ENCODE measurements around the gene TFCP2. TPM values are rescaled to one million over a fixed set of nuclear protein-coding genes. Genes with fewer than 3 reads are reported as not detected.

The TFCP2 gene
- polyA plus RNA-seq, 1 donor (not counting 4 experiments of a cell fraction or from before 2014, with no cell fraction given): 27.2 TPM

DNA sequence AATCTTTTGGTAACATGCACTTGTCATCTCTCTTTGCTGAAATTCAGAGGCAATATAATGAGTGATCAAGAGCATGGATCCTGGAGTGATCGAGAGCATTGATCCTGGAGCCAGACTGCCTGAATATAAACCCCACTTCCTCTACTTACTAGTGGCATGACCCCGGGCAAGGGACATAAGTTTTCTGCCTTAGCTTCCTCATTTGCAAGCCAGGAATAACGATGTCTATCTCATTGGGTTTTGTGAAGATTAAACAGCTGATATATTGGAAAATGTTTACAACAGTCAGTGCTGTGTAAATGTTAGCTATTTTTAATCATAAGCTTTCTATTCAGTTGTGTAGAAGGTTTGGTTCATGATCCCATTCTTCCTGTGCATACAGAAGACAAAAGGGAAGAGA, 87.2 kb downstream of the TFCP2 start:
- H3K9me1 ChIP-seq (ENCODE audit: control insufficient read depth, extremely low read depth, insufficient read depth, low read length): peaks cover 3% of the 10 kb centered on the region
- H3K4me3 ChIP-seq (ENCODE audit: control insufficient read depth in 2 of 3, extremely low read depth in 1 of 3, insufficient read depth in 2 of 3, low read depth in 1 of 3, low read length in 3 of 3): no peak overlapping the region
- H3K27ac ChIP-seq (ENCODE audit: control insufficient read depth, insufficient read depth, low read length): no peak overlapping the region
- TF ChIP-seq, protein P1, sequence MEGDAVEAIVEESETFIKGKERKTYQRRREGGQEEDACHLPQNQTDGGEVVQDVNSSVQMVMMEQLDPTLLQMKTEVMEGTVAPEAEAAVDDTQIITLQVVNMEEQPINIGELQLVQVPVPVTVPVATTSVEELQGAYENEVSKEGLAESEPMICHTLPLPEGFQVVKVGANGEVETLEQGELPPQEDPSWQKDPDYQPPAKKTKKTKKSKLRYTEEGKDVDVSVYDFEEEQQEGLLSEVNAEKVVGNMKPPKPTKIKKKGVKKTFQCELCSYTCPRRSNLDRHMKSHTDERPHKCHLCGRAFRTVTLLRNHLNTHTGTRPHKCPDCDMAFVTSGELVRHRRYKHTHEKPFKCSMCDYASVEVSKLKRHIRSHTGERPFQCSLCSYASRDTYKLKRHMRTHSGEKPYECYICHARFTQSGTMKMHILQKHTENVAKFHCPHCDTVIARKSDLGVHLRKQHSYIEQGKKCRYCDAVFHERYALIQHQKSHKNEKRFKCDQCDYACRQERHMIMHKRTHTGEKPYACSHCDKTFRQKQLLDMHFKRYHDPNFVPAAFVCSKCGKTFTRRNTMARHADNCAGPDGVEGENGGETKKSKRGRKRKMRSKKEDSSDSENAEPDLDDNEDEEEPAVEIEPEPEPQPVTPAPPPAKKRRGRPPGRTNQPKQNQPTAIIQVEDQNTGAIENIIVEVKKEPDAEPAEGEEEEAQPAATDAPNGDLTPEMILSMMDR (optimal IDR thresholded peaks at IDR 0.05 in 1 of 3, IDR thresholded peaks at IDR 0.05 in 1 of 3, conservative IDR thresholded peaks at IDR 0.05 in 1 of 3; ENCODE audit: extremely low read depth in 1 of 3, insufficient read depth in 2 of 3, low read length in 3 of 3): no peak
- TF ChIP-seq EZH2 (IDR thresholded peaks at IDR 0.05; ENCODE audit: low read length): no peak
- no peaks in the 10 kb centered on the region for H3K9me3 ChIP-seq (ENCODE audit: control insufficient read depth, low read depth, low read length)
- H3K4me2 ChIP-seq (ENCODE audit: control insufficient read depth, extremely low read depth, insufficient read depth, low read depth, low read length): no peak overlapping the region
- H3K27me3 ChIP-seq (ENCODE audit: control insufficient read depth, extremely low read depth, insufficient read depth, low read length): no peaks in the 10 kb centered on the region
- dilution Hi-C loops (cut with MboI; ENCODE audit: extremely low pct_ligation_motif_present, low sequenced_read_pairs): no loop called here
- FAIRE-seq (no peak), DNase-seq (ENCODE audit: low read depth, low spot score) (no peak)
- H4K20me1 ChIP-seq (ENCODE audit: control insufficient read depth, extremely low read depth, insufficient read depth, low read length): no peaks in the 10 kb centered on the region
- H2AFZ ChIP-seq (ENCODE audit: control insufficient read depth, low read length): no peak overlapping the region
- peaks cover 21% of the 10 kb centered on the region for H3K79me2 ChIP-seq (ENCODE audit: control insufficient read depth, insufficient read depth, low read length)
- peaks cover 0 to 2% of the 10 kb centered on the region in 2 experiments for H3K36me3 ChIP-seq (ENCODE audit: control insufficient read depth in 2 of 2, extremely low read depth in 1 of 2, insufficient read depth in 2 of 2, low read length in 2 of 2)
- peaks cover 11% of the 10 kb centered on the region for H3K4me1 ChIP-seq (ENCODE audit: control insufficient read depth, extremely low read depth, insufficient read depth, low read length)
- no peak overlapping the region for H3K9ac ChIP-seq (ENCODE audit: control insufficient read depth, extremely low read depth, insufficient read depth, low read length)

DNA sequence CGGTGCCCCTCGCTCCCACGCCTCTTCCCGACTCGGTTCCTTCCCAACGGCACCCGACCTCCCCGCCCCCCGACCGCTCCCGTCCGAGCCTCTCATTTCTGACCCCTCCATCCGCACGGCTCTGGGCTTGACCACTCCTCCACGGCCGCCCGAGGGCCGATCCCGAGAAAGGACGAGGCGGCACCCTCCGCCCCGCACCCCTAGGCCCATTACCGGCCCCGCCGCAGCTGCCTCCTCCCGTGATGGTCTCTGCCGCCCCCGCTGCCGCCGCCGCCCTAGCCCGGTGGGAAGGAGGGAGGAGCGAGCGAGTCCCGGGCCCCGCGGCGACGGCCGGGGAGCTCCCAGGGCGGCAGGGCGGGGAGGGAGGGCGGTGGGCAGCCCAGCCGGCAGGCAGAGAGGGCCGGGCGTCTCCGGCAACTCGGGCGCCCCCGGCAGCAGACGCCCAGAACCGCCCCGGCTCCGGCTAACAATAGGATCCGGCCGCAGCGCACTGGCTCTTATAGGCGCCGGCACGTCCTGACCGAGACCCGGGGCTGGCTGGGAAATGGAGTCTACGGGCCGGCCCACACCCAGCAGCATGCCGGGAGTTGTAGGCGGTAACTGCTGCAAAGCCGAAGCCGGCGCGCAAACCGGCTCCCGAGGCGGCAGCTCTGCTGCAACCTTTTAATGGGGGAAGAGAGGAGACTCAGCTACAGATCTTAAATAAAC, 89.7 kb downstream of the TFCP2 start, which contains the start of gene CSRNP2:
CSRNP2 (minus strand) TSS at position 471 of the 708 bp plus-strand sequence. CDS start 7,035 bp downstream, outside the sequence.
- peak within 1 kb of the TSS; percentile 92 for H2AFZ ChIP-seq (ENCODE audit: control insufficient read depth, low read length)
- no peak for TF ChIP-seq EZH2 (IDR thresholded peaks at IDR 0.05; ENCODE audit: low read length)
- TF ChIP-seq, protein P1 (optimal IDR thresholded peaks at IDR 0.05 in 1 of 3, IDR thresholded peaks at IDR 0.05 in 1 of 3, conservative IDR thresholded peaks at IDR 0.05 in 1 of 3; ENCODE audit: extremely low read depth in 1 of 3, insufficient read depth in 2 of 3, low read length in 3 of 3): no peak
- no peak for FAIRE-seq

More for the DNA sequence above, 89.7 kb downstream of the TFCP2 start, which contains the start of gene CSRNP2:
- peak; percentile 59 for DNase-seq (ENCODE audit: low read depth, low spot score)
- no peaks in the 10 kb centered on the region for H3K27me3 ChIP-seq (ENCODE audit: control insufficient read depth, extremely low read depth, insufficient read depth, low read length)
- dilution Hi-C loops (cut with MboI; ENCODE audit: extremely low pct_ligation_motif_present, low sequenced_read_pairs): no loop called here
- peaks cover 26% of the 10 kb centered on the region for H3K79me2 ChIP-seq (ENCODE audit: control insufficient read depth, insufficient read depth, low read length)
- H4K20me1 ChIP-seq (ENCODE audit: control insufficient read depth, extremely low read depth, insufficient read depth, low read length): no peaks in the 10 kb centered on the region
- H3K9me1 ChIP-seq (ENCODE audit: control insufficient read depth, extremely low read depth, insufficient read depth, low read length): peaks cover 3% of the 10 kb centered on the region
- peaks cover 11% of the 10 kb centered on the region for H3K4me1 ChIP-seq (ENCODE audit: control insufficient read depth, extremely low read depth, insufficient read depth, low read length)
- peak within 1 kb of the TSS; percentile 99 for H3K4me2 ChIP-seq (ENCODE audit: control insufficient read depth, extremely low read depth, insufficient read depth, low read depth, low read length)
- peaks cover 0 to 3% of the 10 kb centered on the region in 2 experiments for H3K36me3 ChIP-seq (ENCODE audit: control insufficient read depth in 2 of 2, extremely low read depth in 1 of 2, insufficient read depth in 2 of 2, low read length in 2 of 2)
- peak within 1 kb of the TSS; percentile 86 for H3K9ac ChIP-seq (ENCODE audit: control insufficient read depth, extremely low read depth, insufficient read depth, low read length)
- peak within 1 kb of the TSS; percentile 68 for H3K27ac ChIP-seq (ENCODE audit: control insufficient read depth, insufficient read depth, low read length)
- H3K4me3 ChIP-seq (ENCODE audit: control insufficient read depth in 2 of 3, extremely low read depth in 1 of 3, insufficient read depth in 2 of 3, low read depth in 1 of 3, low read length in 3 of 3): peak within 1 kb of the TSS; percentile 83 to 97 (median 96)
- H3K9me3 ChIP-seq (ENCODE audit: control insufficient read depth, low read depth, low read length): no peaks in the 10 kb centered on the region
